Neural crest cell (in vitro differentiated cells): ENCODE measurements around the gene HNRNPA2B1. TPM values are rescaled to one million over a fixed set of nuclear protein-coding genes. Genes with fewer than 3 reads are reported as not detected.

ENCODE experiments used
- DNase-seq: peaks from one replicate; pipeline ENCODE4 v3.0.0; 2021; ENCODE audit warnings: low read depth, mixed read lengths, low spot score
- H3K27ac Mint-ChIP-seq: one replicate; pipeline ENCODE4 v1.8.0; 2021; ENCODE audit warnings: mild to moderate bottlenecking, mixed read lengths; ENCODE audit not compliant: unreplicated experiment
- H3K27me3 Mint-ChIP-seq: 2 replicates; pipeline ENCODE4 v1.8.0; 2021; ENCODE audit warnings: low read depth, mild to moderate bottlenecking, mixed read lengths
- H3K36me3 Mint-ChIP-seq: 2 replicates; pipeline ENCODE4 v1.8.0; 2021; ENCODE audit warnings: low read depth, mild to moderate bottlenecking, mixed read lengths
- H3K4me1 Mint-ChIP-seq: 2 replicates; pipeline ENCODE4 v1.8.0; 2021; ENCODE audit warnings: mixed read lengths
- H3K4me3 Mint-ChIP-seq: one replicate; pipeline ENCODE4 v1.8.0; 2021; ENCODE audit warnings: mild to moderate bottlenecking, mixed read lengths
- H3K9me3 Mint-ChIP-seq: 2 replicates; pipeline ENCODE4 v1.8.0; 2021; ENCODE audit warnings: mixed read lengths
- total RNA-seq: library from RNA; stranded (reverse); gene quantifications from 2 replicates; pipeline ENCODE4 v1.2.1, GENCODE V29; 2021
- TF ChIP-seq, protein P1 (sequence below): fragments of 200-600 bp; sonication (generic); conservative IDR thresholded peaks from 2 replicates; pipeline ENCODE4 v1.5.0; 2021; ENCODE audit warnings: antibody characterized with exemption, mild to moderate bottlenecking

Gene HNRNPA2B1
- total RNA-seq, 1 donor from 2014 or later, result 1,068 TPM

DNA sequence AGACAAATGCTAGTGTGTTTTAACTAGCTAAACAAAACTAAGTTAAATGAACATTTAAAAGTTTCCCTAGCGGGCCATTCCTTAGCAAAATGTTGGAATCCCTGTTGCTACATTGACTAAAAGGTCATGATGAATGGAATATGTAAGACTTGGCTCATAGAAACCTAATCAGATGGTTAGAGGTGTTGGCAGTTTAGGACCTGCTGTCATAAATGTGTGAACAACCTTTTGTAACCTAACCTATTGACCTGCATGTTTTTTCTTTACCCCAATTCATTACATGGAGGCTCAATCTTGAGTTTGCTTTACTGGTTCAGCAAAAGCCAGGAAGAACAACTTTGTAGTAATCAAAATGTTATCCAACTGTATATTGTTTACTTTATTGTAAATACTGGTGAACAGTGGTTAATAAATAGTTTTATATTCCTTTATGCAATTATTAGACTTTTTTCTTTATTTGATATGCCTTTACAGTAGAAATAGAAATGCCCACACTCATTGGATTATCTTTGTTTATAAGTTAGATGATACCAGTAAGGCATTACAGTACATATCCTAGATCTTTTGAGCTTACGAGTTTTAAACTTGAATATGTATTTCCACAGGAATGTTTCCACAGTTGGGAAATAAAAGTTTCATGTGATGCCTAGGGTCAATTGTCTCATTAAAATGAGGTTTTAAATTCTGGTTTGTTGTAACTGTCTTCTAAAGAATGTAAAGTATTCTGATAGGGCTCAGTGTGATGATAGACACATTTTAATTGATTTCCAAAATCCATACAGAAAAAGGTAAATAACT lies 12.6 kb upstream of the HNRNPA2B1 start:
- Mint-ChIP-seq H3K27ac (no peak overlapping the region), H3K36me3 (peaks cover 18% of the 10 kb centered on the region), H3K4me1 (peaks cover 23% of the 10 kb centered on the region), H3K9me3 (no peaks in the 10 kb centered on the region), H3K4me3 (no peak overlapping the region), H3K27me3 (no peaks in the 10 kb centered on the region)
- DNase-seq, result no peak
- TF ChIP-seq, protein P1, sequence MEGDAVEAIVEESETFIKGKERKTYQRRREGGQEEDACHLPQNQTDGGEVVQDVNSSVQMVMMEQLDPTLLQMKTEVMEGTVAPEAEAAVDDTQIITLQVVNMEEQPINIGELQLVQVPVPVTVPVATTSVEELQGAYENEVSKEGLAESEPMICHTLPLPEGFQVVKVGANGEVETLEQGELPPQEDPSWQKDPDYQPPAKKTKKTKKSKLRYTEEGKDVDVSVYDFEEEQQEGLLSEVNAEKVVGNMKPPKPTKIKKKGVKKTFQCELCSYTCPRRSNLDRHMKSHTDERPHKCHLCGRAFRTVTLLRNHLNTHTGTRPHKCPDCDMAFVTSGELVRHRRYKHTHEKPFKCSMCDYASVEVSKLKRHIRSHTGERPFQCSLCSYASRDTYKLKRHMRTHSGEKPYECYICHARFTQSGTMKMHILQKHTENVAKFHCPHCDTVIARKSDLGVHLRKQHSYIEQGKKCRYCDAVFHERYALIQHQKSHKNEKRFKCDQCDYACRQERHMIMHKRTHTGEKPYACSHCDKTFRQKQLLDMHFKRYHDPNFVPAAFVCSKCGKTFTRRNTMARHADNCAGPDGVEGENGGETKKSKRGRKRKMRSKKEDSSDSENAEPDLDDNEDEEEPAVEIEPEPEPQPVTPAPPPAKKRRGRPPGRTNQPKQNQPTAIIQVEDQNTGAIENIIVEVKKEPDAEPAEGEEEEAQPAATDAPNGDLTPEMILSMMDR, result no peak

DNA sequence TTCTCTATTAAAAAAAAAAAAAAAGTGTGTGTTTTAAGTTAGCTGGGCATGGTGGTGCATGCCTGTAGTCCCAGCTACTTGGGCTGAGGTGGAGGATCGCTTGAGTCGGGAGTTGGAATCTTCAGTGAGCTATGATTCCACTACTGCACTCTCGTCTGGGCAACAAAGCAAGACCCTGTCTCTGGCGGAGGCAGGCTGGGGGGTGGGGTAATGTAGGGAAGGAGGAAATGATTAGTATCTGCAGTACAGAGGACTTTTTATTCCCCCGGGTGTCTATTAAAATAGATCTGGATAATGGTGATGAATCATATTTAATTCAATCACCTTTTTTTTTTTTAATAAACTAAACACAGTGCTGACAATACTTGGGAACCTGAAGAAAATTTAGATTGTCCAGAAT lies 7.5 kb upstream of the HNRNPA2B1 start:
- Mint-ChIP-seq H3K27ac (no peak overlapping the region), H3K36me3 (peaks cover 29% of the 10 kb centered on the region), H3K9me3 (no peaks in the 10 kb centered on the region), H3K4me3 (peak overlapping the region; percentile 59), H3K4me1 (peaks cover 67% of the 10 kb centered on the region), H3K27me3 (no peaks in the 10 kb centered on the region)
- DNase-seq, result no peak
- TF ChIP-seq, protein P1, result no peak

DNA sequence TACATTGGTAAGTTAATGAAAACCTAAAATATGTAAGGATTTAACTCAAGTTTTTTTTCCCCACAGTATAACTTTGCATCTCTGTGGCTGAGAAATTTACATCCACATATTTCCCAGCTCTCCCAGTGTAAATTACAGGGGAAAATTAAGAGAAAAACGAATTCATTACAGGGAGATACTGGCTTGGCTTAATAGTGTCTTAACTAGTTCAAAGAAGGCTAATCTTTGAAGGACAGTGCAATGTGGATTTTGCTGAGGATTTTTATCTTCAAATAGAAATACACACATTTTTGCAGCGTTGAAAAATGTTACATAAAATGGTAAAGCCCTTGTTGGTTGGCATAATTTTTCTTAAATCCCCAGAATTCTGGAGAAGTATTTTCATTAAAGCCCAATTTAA lies 2.5 kb upstream of the HNRNPA2B1 start:
- peaks cover 6% of the 10 kb centered on the region for H3K9me3 Mint-ChIP-seq
- no peak for DNase-seq
- peaks cover 44% of the 10 kb centered on the region for H3K36me3 Mint-ChIP-seq
- H3K27me3 Mint-ChIP-seq, result peaks cover 29% of the 10 kb centered on the region
- TF ChIP-seq, protein P1, result no peak
- peak overlapping the region; percentile 92 for H3K27ac Mint-ChIP-seq
- H3K4me1 Mint-ChIP-seq, result peaks cover 60% of the 10 kb centered on the region
- H3K4me3 Mint-ChIP-seq, result peak overlapping the region; percentile 94

DNA sequence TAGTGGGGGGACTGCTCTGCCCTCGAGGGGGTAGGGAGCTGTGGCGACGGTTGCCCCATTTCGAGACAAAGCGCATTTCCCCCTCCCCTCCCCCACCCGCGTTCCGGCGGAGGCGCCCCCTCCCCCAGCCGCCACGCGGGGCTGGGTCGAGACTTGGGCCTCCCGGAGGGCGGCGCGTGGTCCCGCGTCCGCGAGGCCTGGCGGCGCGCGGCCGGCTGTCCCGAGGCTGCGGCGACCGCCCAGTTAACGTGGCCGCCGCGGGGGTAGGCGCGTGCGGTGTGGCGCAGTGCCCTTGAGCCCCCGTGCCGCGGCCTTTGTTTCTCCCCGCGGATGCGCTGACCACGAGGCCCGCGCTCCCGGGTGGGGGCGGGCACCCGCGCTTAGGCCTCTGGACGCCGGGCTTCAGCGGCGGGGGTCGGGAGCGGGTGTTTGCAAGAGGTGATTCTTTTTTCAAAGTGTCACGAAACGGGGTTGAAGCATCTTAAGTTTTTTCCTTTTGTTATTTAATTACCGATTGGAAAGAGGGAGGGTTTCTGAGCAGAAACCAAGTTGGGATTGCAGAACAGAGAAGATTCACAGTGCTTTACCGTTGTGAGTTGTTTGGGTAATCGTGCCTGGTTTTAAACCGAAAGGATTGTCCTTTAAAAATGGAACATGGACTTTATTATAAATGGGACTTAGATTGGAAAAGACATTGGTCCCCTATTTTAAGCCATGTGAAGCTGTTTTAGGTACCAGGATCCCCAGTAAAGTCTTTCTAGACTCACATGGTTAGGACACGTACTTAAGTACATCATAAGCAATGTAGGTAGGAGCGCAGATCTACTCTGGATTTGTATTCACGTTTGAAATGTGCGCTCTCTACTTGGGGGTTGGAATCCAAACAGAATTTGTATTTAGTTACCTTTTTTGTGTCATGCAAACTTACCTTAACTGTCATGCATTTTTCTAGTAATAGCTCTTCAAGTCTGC lies 1.8 kb upstream of the HNRNPA2B1 start:
- TF ChIP-seq, protein P1, result no peak
- Mint-ChIP-seq H3K4me3 (peak overlapping the region; percentile 94), H3K27ac (peak overlapping the region; percentile 92), H3K36me3 (peaks cover 44% of the 10 kb centered on the region), H3K4me1 (peaks cover 60% of the 10 kb centered on the region), H3K9me3 (peaks cover 6% of the 10 kb centered on the region), H3K27me3 (peaks cover 30% of the 10 kb centered on the region)
- peak; percentile 41 for DNase-seq

DNA sequence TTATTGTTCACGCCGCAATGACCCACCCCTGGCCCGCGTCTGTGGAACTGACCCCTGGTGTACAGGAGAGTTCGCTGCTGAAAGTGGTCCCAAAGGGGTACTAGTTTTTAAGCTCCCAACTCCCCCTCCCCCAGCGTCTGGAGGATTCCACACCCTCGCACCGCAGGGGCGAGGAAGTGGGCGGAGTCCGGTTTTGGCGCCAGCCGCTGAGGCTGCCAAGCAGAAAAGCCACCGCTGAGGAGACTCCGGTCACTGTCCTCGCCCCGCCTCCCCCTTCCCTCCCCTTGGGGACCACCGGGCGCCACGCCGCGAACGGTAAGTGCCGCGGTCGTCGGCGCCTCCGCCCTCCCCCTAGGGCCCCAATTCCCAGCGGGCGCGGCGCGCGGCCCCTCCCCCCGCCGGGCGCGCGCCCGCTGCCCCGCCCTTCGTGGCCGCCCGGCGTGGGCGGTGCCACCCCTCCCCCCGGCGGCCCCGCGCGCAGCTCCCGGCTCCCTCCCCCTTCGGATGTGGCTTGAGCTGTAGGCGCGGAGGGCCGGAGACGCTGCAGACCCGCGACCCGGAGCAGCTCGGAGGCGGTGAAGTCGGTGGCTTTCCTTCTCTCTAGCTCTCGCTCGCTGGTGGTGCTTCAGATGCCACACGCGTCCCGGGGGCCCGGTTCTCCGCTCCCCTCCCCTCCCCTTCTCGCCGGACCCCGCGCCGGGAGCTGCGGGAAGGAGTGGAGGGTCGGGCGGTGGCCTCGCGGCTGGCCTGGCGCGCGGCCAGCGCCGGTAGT lies 887 bp upstream of the HNRNPA2B1 start, which contains the start of gene CBX3:
CBX3 (plus strand) TSS at position 499 of the 772 bp plus-strand sequence. CDS start 1,254 bp downstream, outside the sequence.
- H3K27ac Mint-ChIP-seq, result peak within 1 kb of the TSS; percentile 99
- H3K4me1 Mint-ChIP-seq, result peaks cover 62% of the 10 kb centered on the region
- TF ChIP-seq, protein P1, result no peak
- peaks cover 6% of the 10 kb centered on the region for H3K9me3 Mint-ChIP-seq
- peak within 1 kb of the TSS; percentile 100 for H3K4me3 Mint-ChIP-seq
- peak; percentile 90 for DNase-seq
- H3K36me3 Mint-ChIP-seq, result peaks cover 46% of the 10 kb centered on the region
- H3K27me3 Mint-ChIP-seq, result peaks cover 36% of the 10 kb centered on the region
